Measurements from ENCODE around the gene SEMA4D. TPM values are rescaled to one million over a fixed set of nuclear protein-coding genes. Genes with fewer than 3 reads are reported as not detected.
A peak's percentile ranks its signal among the peaks of the same experiment; 100 is the strongest.

SEMA4D gene
- total and polyA plus RNA-seq, 8 donors: 20.0 to 71.9 (median 25.6) TPM

GRCh38 chr9:89513837-89514236 lies 15.9 kb upstream of the SEMA4D start:
- H3K4me3 ChIP-seq: no peak overlapping the region
- H3K27ac ChIP-seq: no peak overlapping the region
- TF ChIP-seq CTCF (IDR thresholded peaks at IDR 0.05): no peak
- no peak for DNase-seq
- peaks cover 0 to 11% of the 10 kb centered on the region in 2 donors for H3K4me1 ChIP-seq
- intact Hi-C loops (cut with DNase I): no loop called here
- H3K27me3 ChIP-seq: no peaks in the 10 kb centered on the region
- no peaks in the 10 kb centered on the region for H3K9me3 ChIP-seq
- no peaks in the 10 kb centered on the region for H3K36me3 ChIP-seq
- no peak for ATAC-seq

GRCh38 chr9:89512382-89512781 lies 14.5 kb upstream of the SEMA4D start:
- Histone ChIP-seq H3K4me1 (peaks cover 0 to 7% of the 10 kb centered on the region in 2 donors), H3K27me3 (no peaks in the 10 kb centered on the region), H3K4me3 (no peak overlapping the region), H3K36me3 (no peaks in the 10 kb centered on the region), H3K27ac (no peak overlapping the region), H3K9me3 (no peaks in the 10 kb centered on the region)
- no peak for TF ChIP-seq CTCF (IDR thresholded peaks at IDR 0.05)
- intact Hi-C loops (cut with DNase I): no loop called here
- DNase-seq (no peak), ATAC-seq (no peak)

GRCh38 chr9:89508951-89509615 lies 11.2 kb upstream of the SEMA4D start:
- peak overlapping the region in 1 of 2 donors; percentile 28 for H3K27ac ChIP-seq
- no peak for TF ChIP-seq CTCF (IDR thresholded peaks at IDR 0.05)
- intact Hi-C loops (cut with DNase I): no loop called here
- DNase-seq: no peak
- no peaks in the 10 kb centered on the region for H3K9me3 ChIP-seq
- no peaks in the 10 kb centered on the region for H3K36me3 ChIP-seq
- peaks cover 0 to 7% of the 10 kb centered on the region in 2 donors for H3K4me1 ChIP-seq
- no peak overlapping the region for H3K4me3 ChIP-seq
- no peak for ATAC-seq
- H3K27me3 ChIP-seq: no peaks in the 10 kb centered on the region

- TF ChIP-seq CTCF (IDR thresholded peaks at IDR 0.05): no peak
- DNase-seq (peak in 1 of 4 donors; percentile 39), ATAC-seq (peak; percentile 94)
- intact Hi-C loops (cut with DNase I): no loop called here
- Histone ChIP-seq H3K4me1 (peaks cover 0 to 7% of the 10 kb centered on the region in 2 donors), H3K4me3 (no peak overlapping the region), H3K27ac (no peak overlapping the region), H3K9me3 (no peaks in the 10 kb centered on the region), H3K27me3 (no peaks in the 10 kb centered on the region), H3K36me3 (no peaks in the 10 kb centered on the region)
Measured at GRCh38 chr9:89505911-89506310, 8.0 kb upstream of the SEMA4D start.

- Histone ChIP-seq H3K4me1 (peaks cover 0 to 7% of the 10 kb centered on the region in 2 donors), H3K36me3 (no peaks in the 10 kb centered on the region), H3K9me3 (no peaks in the 10 kb centered on the region), H3K4me3 (no peak overlapping the region), H3K27ac (no peak overlapping the region), H3K27me3 (no peaks in the 10 kb centered on the region)
- intact Hi-C loops (cut with DNase I): no loop called here
- ATAC-seq (no peak), DNase-seq (no peak)
- TF ChIP-seq CTCF (IDR thresholded peaks at IDR 0.05): no peak
Measured at GRCh38 chr9:89505048-89505447, 7.1 kb upstream of the SEMA4D start.
